ENCODE measurements around the gene ACVR1.
"Not testable (repeated sequence)": the region's sequence is repeated elsewhere in the genome, so short reads cannot be mapped to it uniquely, and the experiment has no call there.

The ACVR1 gene

GRCh38 chr2:157780211-157780610, 95.9 kb downstream of the ACVR1 start:
- Mint-ChIP-seq H3K27me3 (no peaks in the 10 kb centered on the region), H3K4me3 (no peak overlapping the region), H3K4me1 (ENCODE audit: low read depth) (peaks cover 36% of the 10 kb centered on the region), H3K27ac (no peak overlapping the region), H3K36me3 (ENCODE audit: low read depth) (peaks cover 49% of the 10 kb centered on the region), H3K9me3 (no peaks in the 10 kb centered on the region)
- no peak for DNase-seq

- Mint-ChIP-seq H3K4me3 (no peak overlapping the region), H3K27ac (no peak overlapping the region), H3K4me1 (ENCODE audit: low read depth) (peaks cover 34% of the 10 kb centered on the region), H3K9me3 (no peaks in the 10 kb centered on the region), H3K36me3 (ENCODE audit: low read depth) (peaks cover 53% of the 10 kb centered on the region), H3K27me3 (no peaks in the 10 kb centered on the region)
- no peak for DNase-seq
Measured at GRCh38 chr2:157779794-157780193, 96.3 kb downstream of the ACVR1 start.

GRCh38 chr2:157777427-157777826, 98.7 kb downstream of the ACVR1 start:
- H3K36me3 Mint-ChIP-seq (ENCODE audit: low read depth), result peaks cover 76% of the 10 kb centered on the region
- peak; percentile 44 for DNase-seq
- peaks cover 13% of the 10 kb centered on the region for H3K4me1 Mint-ChIP-seq (ENCODE audit: low read depth)
- no peak overlapping the region for H3K4me3 Mint-ChIP-seq
- H3K27me3 Mint-ChIP-seq, result no peaks in the 10 kb centered on the region
- no peaks in the 10 kb centered on the region for H3K9me3 Mint-ChIP-seq
- H3K27ac Mint-ChIP-seq, result no peak overlapping the region

- H3K9me3 Mint-ChIP-seq, result no peaks in the 10 kb centered on the region
- H3K4me3 Mint-ChIP-seq, result no peak overlapping the region
- no peak overlapping the region for H3K27ac Mint-ChIP-seq
- no peaks in the 10 kb centered on the region for H3K27me3 Mint-ChIP-seq
- no peak for DNase-seq
- H3K4me1 Mint-ChIP-seq (ENCODE audit: low read depth), result peaks cover 2% of the 10 kb centered on the region
- peaks cover 92% of the 10 kb centered on the region for H3K36me3 Mint-ChIP-seq (ENCODE audit: low read depth)
Measured at GRCh38 chr2:157771234-157771633, 104.9 kb downstream of the ACVR1 start.

- peaks cover 2% of the 10 kb centered on the region for H3K4me1 Mint-ChIP-seq (ENCODE audit: low read depth)
- no peaks in the 10 kb centered on the region for H3K9me3 Mint-ChIP-seq
- no peak overlapping the region for H3K27ac Mint-ChIP-seq
- no peak overlapping the region for H3K4me3 Mint-ChIP-seq
- no peak for DNase-seq
- H3K27me3 Mint-ChIP-seq, result no peaks in the 10 kb centered on the region
- H3K36me3 Mint-ChIP-seq (ENCODE audit: low read depth), result peaks cover 91% of the 10 kb centered on the region
Measured at GRCh38 chr2:157769856-157770255, 106.3 kb downstream of the ACVR1 start.

- Mint-ChIP-seq H3K27ac (no peak overlapping the region), H3K4me3 (no peak overlapping the region), H3K36me3 (ENCODE audit: low read depth) (peaks cover 82% of the 10 kb centered on the region), H3K27me3 (no peaks in the 10 kb centered on the region), H3K4me1 (ENCODE audit: low read depth) (peaks cover 2% of the 10 kb centered on the region), H3K9me3 (no peaks in the 10 kb centered on the region)
- no peak for DNase-seq
Measured at GRCh38 chr2:157764386-157764785, 111.7 kb downstream of the ACVR1 start.

- Mint-ChIP-seq H3K4me3 (no peak overlapping the region), H3K4me1 (ENCODE audit: low read depth) (no peaks in the 10 kb centered on the region)
Measured at GRCh38 chr2:157761520-157761919, 114.6 kb downstream of the ACVR1 start.

GRCh38 chr2:157760949-157761348, 115.2 kb downstream of the ACVR1 start:
- DNase-seq, result no peak
- H3K36me3 Mint-ChIP-seq (ENCODE audit: low read depth), result peaks cover 83% of the 10 kb centered on the region
- H3K4me1 Mint-ChIP-seq (ENCODE audit: low read depth), result no peaks in the 10 kb centered on the region
- no peaks in the 10 kb centered on the region for H3K27me3 Mint-ChIP-seq
- H3K9me3 Mint-ChIP-seq, result peaks cover 24% of the 10 kb centered on the region
- no peak overlapping the region for H3K4me3 Mint-ChIP-seq
- no peak overlapping the region for H3K27ac Mint-ChIP-seq

More at GRCh38 chr2:157761520-157761919, 114.6 kb downstream of the ACVR1 start:
- Mint-ChIP-seq H3K36me3 (ENCODE audit: low read depth) (peaks cover 82% of the 10 kb centered on the region), H3K9me3 (peaks cover 18% of the 10 kb centered on the region), H3K27ac (no peak overlapping the region), H3K27me3 (no peaks in the 10 kb centered on the region)
- DNase-seq, result no peak

GRCh38 chr2:157759855-157760254, 116.3 kb downstream of the ACVR1 start:
- peaks cover 84% of the 10 kb centered on the region for H3K36me3 Mint-ChIP-seq (ENCODE audit: low read depth)
- H3K9me3 Mint-ChIP-seq, result peaks cover 24% of the 10 kb centered on the region
- no peak for DNase-seq
- no peak overlapping the region for H3K4me3 Mint-ChIP-seq
- no peaks in the 10 kb centered on the region for H3K27me3 Mint-ChIP-seq
- no peaks in the 10 kb centered on the region for H3K4me1 Mint-ChIP-seq (ENCODE audit: low read depth)
- no peak overlapping the region for H3K27ac Mint-ChIP-seq

- peaks cover 24% of the 10 kb centered on the region for H3K9me3 Mint-ChIP-seq
- no peak overlapping the region for H3K4me3 Mint-ChIP-seq
- no peaks in the 10 kb centered on the region for H3K27me3 Mint-ChIP-seq
- no peak for DNase-seq
- peaks cover 84% of the 10 kb centered on the region for H3K36me3 Mint-ChIP-seq (ENCODE audit: low read depth)
- no peaks in the 10 kb centered on the region for H3K4me1 Mint-ChIP-seq (ENCODE audit: low read depth)
- H3K27ac Mint-ChIP-seq, result no peak overlapping the region
Measured at GRCh38 chr2:157758586-157758985, 117.5 kb downstream of the ACVR1 start.

GRCh38 chr2:157757500-157757899, 118.6 kb downstream of the ACVR1 start:
- no peak overlapping the region for H3K4me3 Mint-ChIP-seq
- DNase-seq, result no peak
- H3K27ac Mint-ChIP-seq, result no peak overlapping the region
- H3K36me3 Mint-ChIP-seq (ENCODE audit: low read depth), result peaks cover 86% of the 10 kb centered on the region
- H3K9me3 Mint-ChIP-seq, result peaks cover 24% of the 10 kb centered on the region
- H3K4me1 Mint-ChIP-seq (ENCODE audit: low read depth), result no peaks in the 10 kb centered on the region
- no peaks in the 10 kb centered on the region for H3K27me3 Mint-ChIP-seq

GRCh38 chr2:157756447-157756846, 119.7 kb downstream of the ACVR1 start:
- H3K27me3 Mint-ChIP-seq; H3K4me1 Mint-ChIP-seq (ENCODE audit: low read depth); DNase-seq; H3K27ac Mint-ChIP-seq; H3K4me3 Mint-ChIP-seq: not testable (repeated sequence)
- H3K9me3 Mint-ChIP-seq, result peaks cover 24% of the 10 kb centered on the region
- peaks cover 88% of the 10 kb centered on the region for H3K36me3 Mint-ChIP-seq (ENCODE audit: low read depth)

- Mint-ChIP-seq H3K36me3 (ENCODE audit: low read depth) (peaks cover 80% of the 10 kb centered on the region), H3K27ac (no peak overlapping the region), H3K4me3 (no peak overlapping the region), H3K27me3 (no peaks in the 10 kb centered on the region), H3K4me1 (ENCODE audit: low read depth) (peaks cover 8% of the 10 kb centered on the region), H3K9me3 (peaks cover 6% of the 10 kb centered on the region)
- peak; percentile 47 for DNase-seq
Measured at GRCh38 chr2:157751462-157752058, 124.6 kb downstream of the ACVR1 start.

- H3K4me3 Mint-ChIP-seq, result no peak overlapping the region
- H3K36me3 Mint-ChIP-seq (ENCODE audit: low read depth), result peaks cover 70% of the 10 kb centered on the region
- no peaks in the 10 kb centered on the region for H3K27me3 Mint-ChIP-seq
- DNase-seq, result no peak
- no peaks in the 10 kb centered on the region for H3K9me3 Mint-ChIP-seq
- no peak overlapping the region for H3K27ac Mint-ChIP-seq
- H3K4me1 Mint-ChIP-seq (ENCODE audit: low read depth), result peaks cover 8% of the 10 kb centered on the region
Measured at GRCh38 chr2:157749684-157750083, 126.4 kb downstream of the ACVR1 start.

- no peaks in the 10 kb centered on the region for H3K27me3 Mint-ChIP-seq
- no peak for DNase-seq
- H3K27ac Mint-ChIP-seq, result no peak overlapping the region
- peaks cover 72% of the 10 kb centered on the region for H3K36me3 Mint-ChIP-seq (ENCODE audit: low read depth)
- no peaks in the 10 kb centered on the region for H3K9me3 Mint-ChIP-seq
- no peak overlapping the region for H3K4me3 Mint-ChIP-seq
- H3K4me1 Mint-ChIP-seq (ENCODE audit: low read depth), result peaks cover 13% of the 10 kb centered on the region
Measured at GRCh38 chr2:157748371-157749142, 127.6 kb downstream of the ACVR1 start.
